ENCODE measurements around the gene TKTL2.
"Not testable (repeated sequence)": the region's sequence is repeated elsewhere in the genome, so short reads cannot be mapped to it uniquely, and the experiment has no call there.

Gene TKTL2

DNA sequence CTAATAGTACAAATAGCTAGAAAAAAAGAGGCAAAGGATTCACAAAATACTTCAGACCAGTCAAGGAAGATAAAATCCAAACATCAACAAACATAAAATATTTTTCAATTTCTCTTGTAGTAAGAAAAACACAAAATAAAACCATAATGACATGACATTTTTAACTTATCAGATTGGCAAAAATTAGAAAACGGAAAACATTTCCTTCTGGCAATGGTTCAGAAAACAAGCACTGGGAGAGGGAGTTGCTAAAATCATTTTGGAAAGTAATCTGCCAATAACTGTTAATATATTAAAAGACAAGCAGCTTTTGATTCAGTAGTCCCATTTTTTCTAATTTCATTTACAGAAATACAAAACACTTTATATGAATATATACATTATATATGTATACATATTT is 26.1 kb downstream of the TKTL2 start:
- DNase-seq (ENCODE audit: low spot score): no peak
- TF ChIP-seq, protein P1, sequence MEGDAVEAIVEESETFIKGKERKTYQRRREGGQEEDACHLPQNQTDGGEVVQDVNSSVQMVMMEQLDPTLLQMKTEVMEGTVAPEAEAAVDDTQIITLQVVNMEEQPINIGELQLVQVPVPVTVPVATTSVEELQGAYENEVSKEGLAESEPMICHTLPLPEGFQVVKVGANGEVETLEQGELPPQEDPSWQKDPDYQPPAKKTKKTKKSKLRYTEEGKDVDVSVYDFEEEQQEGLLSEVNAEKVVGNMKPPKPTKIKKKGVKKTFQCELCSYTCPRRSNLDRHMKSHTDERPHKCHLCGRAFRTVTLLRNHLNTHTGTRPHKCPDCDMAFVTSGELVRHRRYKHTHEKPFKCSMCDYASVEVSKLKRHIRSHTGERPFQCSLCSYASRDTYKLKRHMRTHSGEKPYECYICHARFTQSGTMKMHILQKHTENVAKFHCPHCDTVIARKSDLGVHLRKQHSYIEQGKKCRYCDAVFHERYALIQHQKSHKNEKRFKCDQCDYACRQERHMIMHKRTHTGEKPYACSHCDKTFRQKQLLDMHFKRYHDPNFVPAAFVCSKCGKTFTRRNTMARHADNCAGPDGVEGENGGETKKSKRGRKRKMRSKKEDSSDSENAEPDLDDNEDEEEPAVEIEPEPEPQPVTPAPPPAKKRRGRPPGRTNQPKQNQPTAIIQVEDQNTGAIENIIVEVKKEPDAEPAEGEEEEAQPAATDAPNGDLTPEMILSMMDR (IDR thresholded peaks at IDR 0.05; ENCODE audit: extremely low read depth, missing control alignments): no peak

DNA sequence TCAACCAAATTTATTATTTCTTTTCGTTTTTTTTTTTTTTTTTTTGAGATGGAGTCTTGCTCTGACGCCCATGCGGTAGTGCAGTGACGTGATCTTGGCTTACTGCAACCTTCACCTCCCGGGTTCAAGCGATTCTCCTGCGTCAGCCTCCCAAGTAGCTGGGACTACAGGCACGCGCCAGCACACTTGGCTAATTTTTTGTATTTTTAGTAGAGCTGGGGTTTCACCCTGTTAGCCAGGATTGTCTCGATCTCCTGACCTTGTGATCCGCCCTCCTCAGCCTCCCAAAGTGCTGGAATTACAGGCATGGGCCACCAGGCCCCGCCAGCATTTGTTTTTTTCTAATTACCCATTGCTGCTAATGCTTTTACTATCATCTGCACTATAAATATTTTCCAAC is 26.5 kb downstream of the TKTL2 start:
- DNase-seq (ENCODE audit: low spot score): not testable (repeated sequence)

DNA sequence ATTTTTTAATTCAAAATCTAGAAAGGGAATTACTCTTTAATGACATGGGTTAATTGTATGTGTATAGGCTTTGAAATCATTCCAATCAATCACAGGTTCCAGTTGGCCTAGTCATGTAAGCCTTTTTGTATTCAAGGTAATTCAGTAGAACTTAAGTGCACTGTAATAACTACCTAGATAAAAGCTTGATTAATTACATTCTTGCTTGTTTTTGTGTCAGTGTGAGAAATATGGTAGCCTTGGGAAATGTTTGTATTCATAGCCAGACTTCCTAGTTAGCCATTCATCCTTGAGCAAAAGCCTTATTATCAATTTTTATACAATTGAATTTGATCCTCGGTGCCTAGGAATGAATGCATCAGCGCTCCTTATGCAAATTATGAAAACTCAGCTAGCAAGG is 33.5 kb downstream of the TKTL2 start:
- TF ChIP-seq, protein P1 (IDR thresholded peaks at IDR 0.05; ENCODE audit: extremely low read depth, missing control alignments): no peak
- no peak for DNase-seq (ENCODE audit: low spot score)

Measured in GM20000 (cell line).